Cardiac septum (tissue), 1 donor: ENCODE data around the gene C5AR2. TPM values are rescaled to one million over a fixed set of nuclear protein-coding genes. Genes with fewer than 3 reads are reported as not detected.
A peak's percentile ranks its signal among the peaks of the same experiment; 100 is the strongest.
"Not testable (repeated sequence)": the region's sequence is repeated elsewhere in the genome, so short reads cannot be mapped to it uniquely, and the experiment has no call there.

Experiments
- DNase-seq: peaks from one replicate; pipeline ENCODE4 v3.0.0-alpha.2; 2020; ENCODE audit warnings: low spot score
- intact Hi-C: fragments of 100-400 bp; cut with DNase I; formaldehyde crosslinking; loops from one replicate; pipeline ENCODE4 v1.14.0; 2022
- total RNA-seq: library from RNA; stranded (reverse); fragmentation: NEBNext Ultra II Directional; extraction: Animal tissue kit (Norgen Biotek cat#: 25700); gene quantifications from one replicate; pipeline ENCODE4 v1.2.1, GENCODE V29; 2021
- donor health status: DM: no; HTN: no; CAD: no.

Gene C5AR2
- total RNA-seq, 1 donor from 2014 or later = 0.81 TPM

- intact Hi-C loops = no loop called here
- DNase-seq = no peak
These were observed 47.5 kb downstream of the C5AR2 start for GRCh38 chr19:47379381-47379938.

GRCh38 chr19:47380559-47380958, 48.6 kb downstream of the C5AR2 start:
- intact Hi-C loops = no loop called here
- DNase-seq = no peak

GRCh38 chr19:47381121-47381520, 49.1 kb downstream of the C5AR2 start:
- intact Hi-C loops = no loop called here
- DNase-seq = no peak

- DNase-seq = peak; percentile 90
- intact Hi-C loops = no loop called here
These were observed 49.8 kb downstream of the C5AR2 start for GRCh38 chr19:47381653-47382279.

GRCh38 chr19:47383890-47384289, 51.9 kb downstream of the C5AR2 start:
- DNase-seq, intact Hi-C loops: not testable (repeated sequence)

GRCh38 chr19:47384533-47384932, 52.6 kb downstream of the C5AR2 start:
- intact Hi-C loops, DNase-seq: not testable (repeated sequence)

- DNase-seq = peak; percentile 83
- intact Hi-C loops = not testable (repeated sequence)
These were observed 54.6 kb downstream of the C5AR2 start for GRCh38 chr19:47386582-47386981.

GRCh38 chr19:47387623-47388022, 55.6 kb downstream of the C5AR2 start:
- DNase-seq, intact Hi-C loops: not testable (repeated sequence)

- DNase-seq, intact Hi-C loops: not testable (repeated sequence)
These were observed 56.7 kb downstream of the C5AR2 start for GRCh38 chr19:47388721-47389120.

GRCh38 chr19:47389150-47389556, 57.2 kb downstream of the C5AR2 start:
- intact Hi-C loops = no loop called here
- DNase-seq = peak; percentile 88

GRCh38 chr19:47390533-47391488, 58.8 kb downstream of the C5AR2 start:
- intact Hi-C loops = loop anchor here (5.0 kb wide), 1 partner anchor 94 kb away; no protein-coding TSS in a partner anchor
- DNase-seq = no peak

- peak; percentile 88 for DNase-seq
- intact Hi-C loops = loop anchor here (5.0 kb wide), 1 partner anchor 94 kb away; no protein-coding TSS in a partner anchor
These were observed 59.7 kb downstream of the C5AR2 start for GRCh38 chr19:47391510-47392223.

Other genes starting within 250 kb of the C5AR2 start
- 28.1 TPM for gene ZC3H4, start 218.4 kb upstream of the C5AR2 start, total RNA-seq
- 45.0 TPM for gene SAE1, start 201.3 kb upstream of the C5AR2 start, total RNA-seq
- gene BBC3, start 101.0 kb upstream of the C5AR2 start, total RNA-seq = 4.4 TPM
- gene CCDC9, start 75.7 kb upstream of the C5AR2 start, total RNA-seq = 23.1 TPM
- 18.0 TPM for gene INAFM1, start 57.3 kb upstream of the C5AR2 start, total RNA-seq
- 12.9 TPM for gene C5AR1, start 22.3 kb upstream of the C5AR2 start, total RNA-seq
- gene DHX34, start 17.1 kb downstream of the C5AR2 start, total RNA-seq = 8.5 TPM
- 3.7 TPM for gene MEIS3, start 87.4 kb downstream of the C5AR2 start, total RNA-seq
- 0.59 TPM for gene SLC8A2, start 139.7 kb downstream of the C5AR2 start, total RNA-seq
- gene KPTN, start 152.0 kb downstream of the C5AR2 start, total RNA-seq = 5.2 TPM
- gene NAPA, start 182.9 kb downstream of the C5AR2 start, total RNA-seq = 112 TPM
- 1.2 TPM for gene ZNF541, start 241.0 kb downstream of the C5AR2 start, total RNA-seq